HEK293T (cell line): ENCODE measurements around the gene HOXD10.

Experiments
- CTCF ChIA-PET: fragments of 350-600 bp; formaldehyde crosslinking; extraction: SDS; loops from one replicate; lab custom pipeline; 2021; ENCODE audit warnings: antibody characterized with exemption, inconsistent platforms; lab: Yijun Ruan, JAX
- POLR2A ChIA-PET: fragments of 350-600 bp; formaldehyde crosslinking; extraction: SDS; loops from one replicate; lab custom pipeline; 2020; ENCODE audit warnings: antibody characterized with exemption, inconsistent platforms; lab: Yijun Ruan, JAX
- DNase-seq: peaks from one replicate; pipeline ENCODE4 v3.0.0; 2012; ENCODE audit warnings: mixed read lengths; ENCODE audit errors: extremely low spot score
- ARNT ChIP-seq: fragments of 450-650 bp; IDR thresholded peaks from 2 replicates; pipeline ENCODE4 v1.6.1; 2017; ENCODE audit warnings: mild to moderate bottlenecking
- BHLHE40 ChIP-seq: fragments of 450-650 bp; IDR thresholded peaks from 2 replicates; pipeline ENCODE4 v1.6.1; 2016; ENCODE audit warnings: mild to moderate bottlenecking, moderate library complexity, borderline replicate concordance
- CTBP1 ChIP-seq: fragments of 450-650 bp; IDR thresholded peaks from 2 replicates; pipeline ENCODE4 v1.6.1; 2016; ENCODE audit warnings: borderline replicate concordance
- ELF4 ChIP-seq: fragments of 450-650 bp; IDR thresholded peaks from 2 replicates; pipeline ENCODE4 v1.6.1; 2017; ENCODE audit warnings: antibody characterized with exemption
- FOXA1 ChIP-seq: fragments of 450-650 bp; IDR thresholded peaks from 2 replicates; pipeline ENCODE4 v1.6.1; 2016; ENCODE audit warnings: mild to moderate bottlenecking
- FOXK2 ChIP-seq: fragments of 450-650 bp; IDR thresholded peaks from 2 replicates; pipeline ENCODE4 v1.6.1; 2016; ENCODE audit warnings: mild to moderate bottlenecking
- FOXM1 ChIP-seq: fragments of 450-650 bp; IDR thresholded peaks from 2 replicates; pipeline ENCODE4 v1.6.1; 2017; ENCODE audit warnings: mild to moderate bottlenecking, borderline replicate concordance
- HDGF ChIP-seq: fragments of 450-650 bp; IDR thresholded peaks from 2 replicates; pipeline ENCODE4 v1.6.1; 2017; ENCODE audit warnings: antibody characterized with exemption, borderline replicate concordance
- LEF1 ChIP-seq: fragments of 450-650 bp; IDR thresholded peaks from 2 replicates; pipeline ENCODE4 v1.6.1; 2017; ENCODE audit warnings: mild to moderate bottlenecking, borderline replicate concordance
- NFRKB ChIP-seq: fragments of 450-650 bp; IDR thresholded peaks from 2 replicates; pipeline ENCODE4 v1.6.1; 2016; ENCODE audit warnings: mild to moderate bottlenecking, moderate library complexity
- SP1 ChIP-seq: fragments of 450-650 bp; IDR thresholded peaks from 2 replicates; pipeline ENCODE4 v1.6.1; 2017
- SUZ12 ChIP-seq: fragments of 450-650 bp; IDR thresholded peaks from 2 replicates; pipeline ENCODE4 v1.6.1; 2016; ENCODE audit warnings: mild to moderate bottlenecking
- TARDBP ChIP-seq: fragments of 450-650 bp; IDR thresholded peaks from 2 replicates; pipeline ENCODE4 v1.6.1; 2016
- ZNF384 ChIP-seq: fragments of 450-650 bp; IDR thresholded peaks from 2 replicates; pipeline ENCODE4 v1.6.1; 2016
- TF ChIP-seq, protein P1 (sequence below): fragments of 450-650 bp; IDR thresholded peaks from 2 replicates; pipeline ENCODE4 v1.6.1; 2016

HOXD10 gene

DNA sequence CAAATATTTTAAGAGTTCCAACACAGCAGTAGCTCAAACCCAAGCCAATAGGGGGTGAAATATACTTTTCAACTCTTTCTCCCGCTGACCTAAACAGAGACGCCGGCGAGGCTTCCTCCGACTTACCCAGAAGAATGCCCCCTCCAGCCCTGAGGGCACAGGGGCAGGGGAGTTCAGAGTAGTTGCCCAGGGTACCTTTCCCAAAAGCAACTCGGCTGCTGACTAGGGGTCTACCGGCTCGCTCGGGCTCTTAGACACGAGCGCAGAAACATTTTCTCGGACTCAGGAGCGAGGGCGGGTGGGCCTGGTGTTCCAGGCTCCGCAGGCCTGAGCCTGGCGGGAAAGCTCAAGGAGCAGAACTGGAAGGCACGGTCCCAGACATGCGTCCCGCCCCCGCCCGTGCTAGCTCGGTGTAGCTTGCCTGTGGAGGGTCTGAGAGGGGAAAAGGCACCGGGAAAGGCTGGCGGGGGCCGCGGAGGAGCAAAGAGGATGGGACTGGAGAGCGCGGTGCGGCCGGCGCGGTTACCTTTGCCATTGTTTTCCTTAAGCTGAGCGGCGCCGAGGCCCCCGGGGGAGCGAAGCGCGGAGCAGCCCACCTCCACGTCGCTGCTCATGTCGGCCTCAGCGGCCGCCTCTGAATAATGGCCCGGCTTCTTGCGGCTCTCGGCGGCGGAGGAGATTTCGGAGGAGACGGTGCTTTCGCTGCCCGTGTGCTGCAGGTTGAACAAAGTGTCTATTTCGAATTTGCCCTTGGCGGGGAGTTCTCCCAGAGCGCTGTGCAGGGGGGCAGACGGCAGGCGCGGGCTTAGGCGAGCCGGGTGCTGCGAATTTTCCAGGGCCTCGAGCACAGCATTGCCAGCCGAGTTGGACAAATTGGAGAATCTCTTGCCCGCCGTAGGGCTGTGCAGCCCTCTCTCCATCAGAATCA lies 33.5 kb upstream of the HOXD10 start:
- CTCF ChIA-PET, result no interaction called here
- no peak for TF ChIP-seq HDGF
- no peak for TF ChIP-seq SUZ12
- TF ChIP-seq ZNF384, result no peak
- TF ChIP-seq, protein P1, sequence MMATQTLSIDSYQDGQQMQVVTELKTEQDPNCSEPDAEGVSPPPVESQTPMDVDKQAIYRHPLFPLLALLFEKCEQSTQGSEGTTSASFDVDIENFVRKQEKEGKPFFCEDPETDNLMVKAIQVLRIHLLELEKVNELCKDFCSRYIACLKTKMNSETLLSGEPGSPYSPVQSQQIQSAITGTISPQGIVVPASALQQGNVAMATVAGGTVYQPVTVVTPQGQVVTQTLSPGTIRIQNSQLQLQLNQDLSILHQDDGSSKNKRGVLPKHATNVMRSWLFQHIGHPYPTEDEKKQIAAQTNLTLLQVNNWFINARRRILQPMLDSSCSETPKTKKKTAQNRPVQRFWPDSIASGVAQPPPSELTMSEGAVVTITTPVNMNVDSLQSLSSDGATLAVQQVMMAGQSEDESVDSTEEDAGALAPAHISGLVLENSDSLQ, result no peak
- TF ChIP-seq NFRKB, result no peak
- no peak for TF ChIP-seq SP1
- POLR2A ChIA-PET, result no interaction called here
- DNase-seq, result no peak

- ChIA-PET CTCF (no interaction called here), POLR2A (no interaction called here)
- no peak for DNase-seq
- no peak for TF ChIP-seq FOXM1
- no peak for TF ChIP-seq ELF4
Observed at GRCh38 chr2:176083796-176084261, 32.7 kb upstream of the HOXD10 start, which contains the start of gene EVX2. Gene EVX2 (minus strand): TSS chr2:176083962. CDS start chr2:176083776, 186 bp downstream.

GRCh38 chr2:176084611-176085119 lies 31.9 kb upstream of the HOXD10 start:
- DNase-seq, result no peak
- POLR2A ChIA-PET, result no interaction called here
- TF ChIP-seq CTBP1 (no peak), ZNF384 (no peak), ARNT (no peak), FOXM1 (no peak), HDGF (no peak), SP1 (no peak), ELF4 (no peak), FOXK2 (no peak), SUZ12 (no peak), LEF1 (no peak)
- TF ChIP-seq, protein P1, result no peak
- CTCF ChIA-PET, result interaction anchor here (1.0 kb wide), 1 partner anchor 13 kb away, joined by 5 read pairs; no protein-coding TSS in a partner anchor

DNA sequence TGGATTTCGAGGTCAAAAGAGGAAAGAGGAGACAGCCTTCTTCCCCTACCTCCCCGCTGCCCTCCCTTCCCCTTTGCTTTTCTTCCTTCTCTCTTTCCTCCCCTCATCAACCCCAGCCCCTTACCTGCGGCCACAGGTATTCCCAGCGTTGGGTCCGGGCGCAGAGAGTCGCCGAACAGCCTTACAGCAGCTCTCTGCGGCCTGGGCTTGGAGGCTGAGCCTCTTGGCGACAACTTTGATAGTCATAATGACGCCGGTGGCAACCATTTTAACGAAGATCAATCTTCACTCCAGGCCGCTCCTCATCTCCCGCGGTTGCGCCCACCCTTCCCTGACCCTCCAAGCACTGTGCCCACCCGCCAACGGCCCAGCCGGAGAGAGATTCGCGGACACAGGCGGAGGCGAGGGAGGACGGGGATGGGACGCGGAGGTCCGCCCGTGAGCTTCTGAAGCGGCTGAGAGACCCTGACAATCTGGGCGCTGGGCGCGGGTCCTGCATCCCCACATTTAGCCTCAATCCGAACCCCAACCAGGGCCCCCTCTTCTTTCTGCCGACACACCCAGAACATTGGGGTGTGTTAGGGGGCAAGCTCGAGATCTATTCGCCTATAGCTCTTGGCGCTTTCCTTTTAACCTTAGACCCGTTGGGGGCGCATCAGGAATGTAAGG lies 31.3 kb upstream of the HOXD10 start:
- POLR2A ChIA-PET, result no interaction called here
- CTCF ChIA-PET, result interaction anchor here (1.0 kb wide), 2 partner anchors 9 to 12 kb away, joined by 3 to 5 read pairs; no protein-coding TSS in a partner anchor
- TF ChIP-seq ELF4 (no peak), ZNF384 (no peak), ARNT (no peak)
- no peak for DNase-seq

- no peak for DNase-seq
Observed at GRCh38 chr2:176085861-176086771, 30.5 kb upstream of the HOXD10 start.

More at GRCh38 chr2:176085861-176086771, 30.5 kb upstream of the HOXD10 start:
- ChIA-PET CTCF (interaction anchor here (1.0 kb wide), 2 partner anchors 8 to 11 kb away, joined by 3 to 5 read pairs; no protein-coding TSS in a partner anchor), POLR2A (no interaction called here)
- no peak for TF ChIP-seq SUZ12
- TF ChIP-seq TARDBP, result no peak
- no peak for TF ChIP-seq FOXA1
- TF ChIP-seq, protein P1, result no peak
- no peak for TF ChIP-seq BHLHE40
- TF ChIP-seq NFRKB, result no peak
- no peak for TF ChIP-seq SP1
- no peak for TF ChIP-seq HDGF
- no peak for TF ChIP-seq FOXK2
- no peak for TF ChIP-seq LEF1
